B cell (primary cell): ENCODE data around the gene TECRL.

Experiments used
- EZH2 ChIP-seq: IDR thresholded peaks from 2 replicates; pipeline ENCODE4 v1.6.1; 2012; ENCODE audit warnings: borderline replicate concordance, low read depth, mild to moderate bottlenecking, moderate library complexity, low read length; ENCODE audit not compliant: insufficient read depth, poor library complexity, severe bottlenecking
- TF ChIP-seq, protein P1 (sequence below): fragments of 200-600 bp; IDR thresholded peaks from one replicate; pipeline ENCODE4 v1.8.0; 2022; ENCODE audit warnings: antibody characterized with exemption, mild to moderate bottlenecking

GRCh38 chr4:64305565-64306254 is 103.5 kb downstream of the TECRL start:
- TF ChIP-seq, protein P1, sequence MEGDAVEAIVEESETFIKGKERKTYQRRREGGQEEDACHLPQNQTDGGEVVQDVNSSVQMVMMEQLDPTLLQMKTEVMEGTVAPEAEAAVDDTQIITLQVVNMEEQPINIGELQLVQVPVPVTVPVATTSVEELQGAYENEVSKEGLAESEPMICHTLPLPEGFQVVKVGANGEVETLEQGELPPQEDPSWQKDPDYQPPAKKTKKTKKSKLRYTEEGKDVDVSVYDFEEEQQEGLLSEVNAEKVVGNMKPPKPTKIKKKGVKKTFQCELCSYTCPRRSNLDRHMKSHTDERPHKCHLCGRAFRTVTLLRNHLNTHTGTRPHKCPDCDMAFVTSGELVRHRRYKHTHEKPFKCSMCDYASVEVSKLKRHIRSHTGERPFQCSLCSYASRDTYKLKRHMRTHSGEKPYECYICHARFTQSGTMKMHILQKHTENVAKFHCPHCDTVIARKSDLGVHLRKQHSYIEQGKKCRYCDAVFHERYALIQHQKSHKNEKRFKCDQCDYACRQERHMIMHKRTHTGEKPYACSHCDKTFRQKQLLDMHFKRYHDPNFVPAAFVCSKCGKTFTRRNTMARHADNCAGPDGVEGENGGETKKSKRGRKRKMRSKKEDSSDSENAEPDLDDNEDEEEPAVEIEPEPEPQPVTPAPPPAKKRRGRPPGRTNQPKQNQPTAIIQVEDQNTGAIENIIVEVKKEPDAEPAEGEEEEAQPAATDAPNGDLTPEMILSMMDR: no peak
- TF ChIP-seq EZH2: no peak
